Stomach (tissue), 9 donors: Measurements from ENCODE around the gene MCRS1. TPM values are rescaled to one million over a fixed set of nuclear protein-coding genes. Genes with fewer than 3 reads are reported as not detected.

Experiments
- DNase-seq, 2 donors: peaks; one replicate each; pipeline versions ENCODE4 v3.0.0 to v3.0.0-alpha.2; 2013 to 2019
- H3K27ac ChIP-seq, 5 donors: fragments of 200-600 bp in 4 of 5; sonication (generic) in 4 of 5; one replicate each; pipeline ENCODE4 v1.5.1; 2013 to 2019; ENCODE audit warnings: mild to moderate bottlenecking in 1 of 5, moderate library complexity in 1 of 5
- H3K27me3 ChIP-seq, 3 donors: fragments of 200-600 bp; sonication (generic); one replicate each; pipeline ENCODE4 v1.5.1; 2017 to 2019; ENCODE audit warnings: mixed run types in 1 of 3
- H3K36me3 ChIP-seq, 4 donors: fragments of 200-600 bp; sonication (generic); 1 replicate in 3 of 4; 2 replicates in 1 of 4; pipeline ENCODE4 v1.5.1; 2016 to 2019
- H3K4me1 ChIP-seq, 4 donors: fragments of 200-600 bp; sonication (generic); one replicate each; pipeline ENCODE4 v1.5.1; 2016 to 2019
- H3K4me3 ChIP-seq, 4 donors: fragments of 200-600 bp; sonication (generic) in 3 of 4; one replicate each; pipeline ENCODE4 v1.5.1; 2016 to 2019; ENCODE audit warnings: mild to moderate bottlenecking in 1 of 4
- H3K9me3 ChIP-seq, 4 donors: fragments of 200-600 bp; sonication (generic); one replicate each; pipeline ENCODE4 v1.5.1; 2016 to 2019
- CTCF ChIP-seq, 7 experiments: fragments of 450-650 bp in 4 of 7; fragments of 200-600 bp in 3 of 7; sonication (generic) in 3 of 7; IDR thresholded peaks; one replicate each; pipeline ENCODE4 v1.5.1; 2016 to 2019; ENCODE audit warnings: antibody characterized with exemption in 7 of 7, control low read depth in 2 of 7, mild to moderate bottlenecking in 1 of 7
- EP300 ChIP-seq: sonication (generic); formaldehyde crosslinking; IDR thresholded peaks from one replicate; pipeline ENCODE4 v1.6.1; 2017; ENCODE audit warnings: antibody characterized with exemption
- POLR2A ChIP-seq, 4 donors: fragments of 450-650 bp; IDR thresholded peaks; one replicate each; pipeline ENCODE4 v1.6.1; 2016; ENCODE audit warnings: antibody characterized with exemption in 4 of 4, control low read depth in 2 of 4, mild to moderate bottlenecking in 1 of 4, moderate library complexity in 1 of 4
- POLR2AphosphoS5 ChIP-seq, 3 donors: sonication (generic); formaldehyde crosslinking; IDR thresholded peaks; one replicate each; pipeline ENCODE4 v1.6.1; 2016; ENCODE audit warnings: antibody characterized with exemption in 3 of 3
- WGBS, 5 donors: extraction: QIAGEN DNeasy Blood & Tissue Kit in 3 of 5; methylation state at CpG; one replicate each; pipeline versions ENCODE4 v1.1.5 to v1.1.7; 2013 to 2018; 5-methylcytosine and 5-hydroxymethylcytosine counted together
- intact Hi-C: fragments of 100-400 bp; cut with DNase I; formaldehyde crosslinking; loops from one replicate; pipeline ENCODE4 v1.15.1; 2023; ENCODE audit warnings: low total_unique reads
- polyA plus RNA-seq, 3 donors: library from polyadenylated mRNA; stranded (reverse); fragments of 200-250 nt; gene quantifications; one replicate each; pipeline ENCODE4 v1.2.3, GENCODE V29; 2013
- total RNA-seq, 5 donors: library from RNA; depleted of rRNA; stranded (reverse); fragments of >200 nt; gene quantifications; one replicate each; pipeline versions ENCODE4 v1.1.0 to v1.2.3, GENCODE V29; 2014 to 2016
- donor health status: healthy with polysubstance abuse.
- donor health status: Bipolar disorder and iron deficiency.
- donor health status: healthy.

MCRS1 gene
- total and polyA plus RNA-seq, 8 donors: 16.5 to 322 (median 48.5) TPM

GRCh38 chr12:49549735-49550692, 17.9 kb downstream of the MCRS1 start:
- H3K9me3 ChIP-seq: no peaks in the 10 kb centered on the region
- peaks cover 11 to 16% (median 14%) of the 10 kb centered on the region in 4 donors for H3K4me1 ChIP-seq
- H3K27me3 ChIP-seq: peaks cover 0 to 52% (median 45%) of the 10 kb centered on the region in 3 donors
- peak overlapping the region in 1 of 4 donors; percentile 34 for H3K4me3 ChIP-seq
- intact Hi-C loops: no loop called here
- peak in 1 of 2 donors; percentile 45 for DNase-seq
- H3K27ac ChIP-seq: no peak overlapping the region
- 86 to 94% (median 91%) methylated on average over 19 to 28 of the region's 28 CpGs for WGBS, 5 donors
- no peak for TF ChIP-seq POLR2AphosphoS5 (IDR thresholded peaks at IDR 0.05)
- no peak for TF ChIP-seq POLR2A (IDR thresholded peaks at IDR 0.05)
- no peak for TF ChIP-seq EP300
- TF ChIP-seq CTCF (IDR thresholded peaks at IDR 0.05): no peak
- no peaks in the 10 kb centered on the region for H3K36me3 ChIP-seq

- intact Hi-C loops: no loop called here
- peak overlapping the region; percentile 34 to 46 (median 40) for H3K4me3 ChIP-seq
- peak; percentile 39 to 77 for DNase-seq
- H3K36me3 ChIP-seq: no peaks in the 10 kb centered on the region
- TF ChIP-seq POLR2A (IDR thresholded peaks at IDR 0.05): no peak
- peak in 3 of 7 experiments; percentile 16 to 34 (median 18) for TF ChIP-seq CTCF (IDR thresholded peaks at IDR 0.05)
- 2 to 27% (median 10%) methylated on average over 10 to 70 of the region's 70 CpGs for WGBS, 5 donors
- H3K27me3 ChIP-seq: peaks cover 0 to 61% (median 45%) of the 10 kb centered on the region in 3 donors
- H3K4me1 ChIP-seq: peaks cover 11 to 16% (median 14%) of the 10 kb centered on the region in 4 donors
- no peak overlapping the region for H3K27ac ChIP-seq
- H3K9me3 ChIP-seq: no peaks in the 10 kb centered on the region
Observed at GRCh38 chr12:49548822-49549648, 18.9 kb downstream of the MCRS1 start.

GRCh38 chr12:49548481-49548821, 19.5 kb downstream of the MCRS1 start:
- Histone ChIP-seq H3K27me3 (peaks cover 0 to 65% (median 50%) of the 10 kb centered on the region in 3 donors), H3K27ac (no peak overlapping the region), H3K9me3 (no peaks in the 10 kb centered on the region), H3K36me3 (no peaks in the 10 kb centered on the region), H3K4me3 (peak overlapping the region; percentile 34 to 46 (median 40)), H3K4me1 (peaks cover 11 to 16% (median 14%) of the 10 kb centered on the region in 4 donors)
- intact Hi-C loops: no loop called here
- WGBS, 5 donors: 52 to 66% (median 54%) methylated on average over 8 of the region's 8 CpGs
- no peak for DNase-seq
- no peak for TF ChIP-seq POLR2A (IDR thresholded peaks at IDR 0.05)
- TF ChIP-seq EP300: no peak
- no peak for TF ChIP-seq POLR2AphosphoS5 (IDR thresholded peaks at IDR 0.05)
- TF ChIP-seq CTCF (IDR thresholded peaks at IDR 0.05): no peak

- H3K27me3 ChIP-seq: peaks cover 0 to 77% (median 50%) of the 10 kb centered on the region in 3 donors
- no peak for TF ChIP-seq CTCF (IDR thresholded peaks at IDR 0.05)
- no peak for TF ChIP-seq POLR2A (IDR thresholded peaks at IDR 0.05)
- no peak for TF ChIP-seq EP300
- TF ChIP-seq POLR2AphosphoS5 (IDR thresholded peaks at IDR 0.05): no peak
- no peak overlapping the region for H3K27ac ChIP-seq
- DNase-seq: no peak
- intact Hi-C loops: no loop called here
- 72 to 82% (median 79%) methylated on average over 7 of the region's 7 CpGs for WGBS, 5 donors
- H3K4me3 ChIP-seq: no peak overlapping the region
- H3K9me3 ChIP-seq: no peaks in the 10 kb centered on the region
- peaks cover 11 to 16% (median 14%) of the 10 kb centered on the region in 4 donors for H3K4me1 ChIP-seq
- H3K36me3 ChIP-seq: no peaks in the 10 kb centered on the region
Observed at GRCh38 chr12:49547090-49547690, 20.8 kb downstream of the MCRS1 start.
